ENCODE results near the gene TSPAN9.

- TF ChIP-seq, protein P1, sequence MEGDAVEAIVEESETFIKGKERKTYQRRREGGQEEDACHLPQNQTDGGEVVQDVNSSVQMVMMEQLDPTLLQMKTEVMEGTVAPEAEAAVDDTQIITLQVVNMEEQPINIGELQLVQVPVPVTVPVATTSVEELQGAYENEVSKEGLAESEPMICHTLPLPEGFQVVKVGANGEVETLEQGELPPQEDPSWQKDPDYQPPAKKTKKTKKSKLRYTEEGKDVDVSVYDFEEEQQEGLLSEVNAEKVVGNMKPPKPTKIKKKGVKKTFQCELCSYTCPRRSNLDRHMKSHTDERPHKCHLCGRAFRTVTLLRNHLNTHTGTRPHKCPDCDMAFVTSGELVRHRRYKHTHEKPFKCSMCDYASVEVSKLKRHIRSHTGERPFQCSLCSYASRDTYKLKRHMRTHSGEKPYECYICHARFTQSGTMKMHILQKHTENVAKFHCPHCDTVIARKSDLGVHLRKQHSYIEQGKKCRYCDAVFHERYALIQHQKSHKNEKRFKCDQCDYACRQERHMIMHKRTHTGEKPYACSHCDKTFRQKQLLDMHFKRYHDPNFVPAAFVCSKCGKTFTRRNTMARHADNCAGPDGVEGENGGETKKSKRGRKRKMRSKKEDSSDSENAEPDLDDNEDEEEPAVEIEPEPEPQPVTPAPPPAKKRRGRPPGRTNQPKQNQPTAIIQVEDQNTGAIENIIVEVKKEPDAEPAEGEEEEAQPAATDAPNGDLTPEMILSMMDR (IDR thresholded peaks at IDR 0.05): no peak
- TF ChIP-seq POLR2A (IDR thresholded peaks at IDR 0.05): no peak
These were observed 54.0 kb downstream of the TSPAN9 start for GRCh38 chr12:3131129-3131528.

All from lower leg skin (tissue), 3 donors.